PFSK-1 (cell line): ENCODE data around the gene RABGAP1L.

ENCODE experiments used
- FOXP2 ChIP-seq: optimal IDR thresholded peaks from 2 replicates; pipeline ENCODE3; 2011; ENCODE audit warnings: borderline replicate concordance, control low read depth, inconsistent platforms; ENCODE audit not compliant: insufficient read depth; ENCODE audit errors: extremely low read length, extremely low read depth
- POLR2AphosphoS5 ChIP-seq: IDR thresholded peaks from 2 replicates; pipeline ENCODE4 v1.6.1; 2012; ENCODE audit warnings: low read depth, mild to moderate bottlenecking, control low read depth, low read length, moderate library complexity
- REST ChIP-seq, 2 experiments: IDR thresholded peaks; 2 replicates each; pipeline versions ENCODE4 v1.6.1 to v1.8.0; 2011 to 2012; ENCODE audit warnings: low read depth in 2 of 2, low read length in 2 of 2, control low read depth in 1 of 2, inconsistent platforms in 1 of 2, mild to moderate bottlenecking in 1 of 2, moderate library complexity in 1 of 2; ENCODE audit not compliant: insufficient read depth in 1 of 2
- SIN3A ChIP-seq: IDR thresholded peaks from 2 replicates; pipeline ENCODE4 v1.6.1; 2012; ENCODE audit warnings: mild to moderate bottlenecking, low read length, moderate library complexity, borderline replicate concordance; ENCODE audit not compliant: insufficient read depth
- TAF1 ChIP-seq: IDR thresholded peaks from 2 replicates; pipeline ENCODE4 v1.6.1; 2012; ENCODE audit warnings: low read length, control low read depth, borderline replicate concordance; ENCODE audit not compliant: insufficient read depth

Gene RABGAP1L

GRCh38 chr1:174289644-174290310 is 130.5 kb downstream of the RABGAP1L start:
- TF ChIP-seq REST (IDR thresholded peaks at IDR 0.05; ENCODE audit: insufficient read depth in 1 of 2, low read depth in 2 of 2, low read length in 2 of 2) = no peak
- TF ChIP-seq SIN3A = no peak
- no peak for TF ChIP-seq TAF1
- no peak for TF ChIP-seq FOXP2
- no peak for TF ChIP-seq POLR2AphosphoS5

DNA sequence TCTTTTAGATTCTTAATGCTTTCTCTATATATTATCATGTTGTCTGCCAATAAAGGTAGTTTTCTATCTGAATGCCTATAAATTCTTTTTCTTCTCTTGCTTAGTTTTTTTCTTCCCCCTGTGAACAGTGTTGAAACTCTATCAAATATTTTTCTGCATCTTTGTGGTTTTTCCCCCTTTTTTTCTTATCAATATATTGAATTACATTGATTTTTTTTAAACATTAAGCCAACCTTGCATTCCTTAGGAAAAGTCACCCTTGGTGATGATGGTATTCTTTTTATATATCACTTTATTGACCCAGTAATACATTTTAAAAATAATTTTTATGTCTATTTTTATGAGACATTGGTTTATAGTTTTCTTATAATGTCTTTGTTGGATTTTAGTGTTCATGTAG is 131.7 kb downstream of the RABGAP1L start:
- TF ChIP-seq POLR2AphosphoS5 = no peak
- no peak for TF ChIP-seq SIN3A
- no peak for TF ChIP-seq TAF1
- no peak for TF ChIP-seq REST (IDR thresholded peaks at IDR 0.05; ENCODE audit: insufficient read depth in 1 of 2, low read depth in 2 of 2, low read length in 2 of 2)
- TF ChIP-seq FOXP2 = no peak

DNA sequence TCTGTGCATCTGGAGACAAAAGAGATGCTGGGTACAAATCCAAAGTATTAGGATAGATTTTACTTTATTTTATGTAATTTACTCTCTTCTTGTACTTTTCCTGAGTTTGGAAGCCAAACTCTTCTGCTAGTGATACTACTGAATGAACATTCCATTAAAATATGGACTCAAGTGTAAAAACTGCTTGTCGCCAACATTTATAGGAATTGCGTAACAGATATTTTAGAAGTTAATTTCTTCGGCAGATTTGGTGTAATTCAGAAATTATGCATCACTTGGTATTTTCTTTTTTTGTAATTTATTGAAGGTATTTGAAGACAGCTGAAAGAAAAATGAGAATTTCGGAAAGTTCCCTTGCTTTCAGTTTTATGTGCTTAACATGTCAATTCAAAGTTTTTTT is 137.0 kb downstream of the RABGAP1L start:
- TF ChIP-seq SIN3A = no peak

DNA sequence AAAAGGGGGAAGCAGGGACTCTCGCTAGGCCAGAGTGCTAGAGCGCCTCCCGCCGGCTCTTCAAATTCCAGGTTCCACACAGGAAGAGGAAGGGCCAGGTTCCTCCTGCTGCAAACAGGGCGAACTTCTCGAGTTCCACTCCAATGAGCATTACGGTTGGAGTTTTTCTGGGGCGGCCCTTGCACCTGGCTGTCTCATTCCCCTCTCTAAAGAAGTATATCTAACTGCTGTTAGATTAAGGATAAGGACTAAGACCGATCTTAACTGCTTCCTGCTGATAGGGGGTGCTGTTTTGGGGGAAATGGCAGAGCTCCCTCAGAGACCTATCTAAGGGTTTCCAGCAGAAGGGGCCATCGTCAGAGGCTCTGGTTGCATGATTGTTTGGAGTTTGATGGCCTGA is 138.0 kb downstream of the RABGAP1L start:
- TF ChIP-seq POLR2AphosphoS5 = no peak

GRCh38 chr1:174301295-174302077 is 142.2 kb downstream of the RABGAP1L start:
- no peak for TF ChIP-seq POLR2AphosphoS5
- no peak for TF ChIP-seq SIN3A
- no peak for TF ChIP-seq TAF1
- TF ChIP-seq FOXP2 = no peak
- no peak for TF ChIP-seq REST (IDR thresholded peaks at IDR 0.05; ENCODE audit: insufficient read depth in 1 of 2, low read depth in 2 of 2, low read length in 2 of 2)

DNA sequence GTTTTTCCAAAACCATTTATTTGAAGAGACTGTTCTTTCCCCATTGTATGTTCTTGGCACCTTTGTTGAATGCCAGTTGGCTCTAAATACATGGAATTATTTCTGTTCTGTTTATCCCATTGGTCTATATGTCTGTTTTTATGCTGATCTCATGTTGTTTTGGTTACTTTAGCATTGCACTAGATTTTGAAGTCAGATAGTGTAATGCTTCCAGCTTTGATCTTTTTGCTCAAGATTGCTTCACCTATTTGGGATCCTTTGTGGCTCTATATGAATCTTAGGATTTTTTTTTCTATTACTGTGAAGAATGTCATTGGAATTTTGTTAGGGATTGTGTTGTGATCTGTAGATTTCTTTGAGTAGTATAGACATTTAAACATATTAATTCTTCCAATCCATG is 149.3 kb downstream of the RABGAP1L start:
- TF ChIP-seq REST (IDR thresholded peaks at IDR 0.05; ENCODE audit: insufficient read depth in 1 of 2, low read depth in 2 of 2, low read length in 2 of 2) (no peak), POLR2AphosphoS5 (no peak), FOXP2 (no peak), TAF1 (no peak), SIN3A (no peak)
